ENCODE measurements around the gene RPL15.
A peak's percentile ranks its signal among the peaks of the same experiment; 100 is the strongest.

Gene RPL15

DNA sequence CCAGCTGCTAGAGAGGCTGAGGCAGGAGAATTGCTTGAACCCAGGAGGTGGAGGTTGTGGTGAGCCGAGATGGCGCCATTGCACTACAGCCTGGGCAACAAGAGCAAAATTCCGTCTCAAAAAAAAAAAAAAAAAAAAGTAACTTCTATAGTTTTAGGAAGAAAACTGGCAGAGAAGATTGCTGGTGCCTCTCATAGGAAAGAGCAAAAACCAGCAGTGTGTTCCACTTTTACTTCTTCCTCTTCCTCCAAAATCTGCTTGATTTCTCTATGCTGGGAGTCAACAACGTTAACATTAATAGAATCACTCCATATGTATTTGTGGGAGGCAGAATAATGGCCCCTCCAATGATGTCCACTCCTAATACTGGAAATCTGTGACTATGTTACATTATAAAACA, 15.6 kb downstream of the RPL15 start:
- Histone ChIP-seq H3K36me3 (ENCODE audit: insufficient read depth, low read length) (no peaks in the 10 kb centered on the region), H3K27ac (ENCODE audit: low read depth, low read length) (no peak overlapping the region), H3K9ac (ENCODE audit: low read depth, low read length) (no peak overlapping the region), H3K4me1 (ENCODE audit: insufficient read depth, low read length) (no peaks in the 10 kb centered on the region), H3K9me3 (ENCODE audit: insufficient read depth, low read depth, low read length) (no peaks in the 10 kb centered on the region), H3K4me3 (ENCODE audit: low read length) (no peak overlapping the region), H3K27me3 (ENCODE audit: insufficient read depth, low read length) (no peaks in the 10 kb centered on the region)
- WGBS, result 92% methylated on average over 3 of the region's 4 CpGs

DNA sequence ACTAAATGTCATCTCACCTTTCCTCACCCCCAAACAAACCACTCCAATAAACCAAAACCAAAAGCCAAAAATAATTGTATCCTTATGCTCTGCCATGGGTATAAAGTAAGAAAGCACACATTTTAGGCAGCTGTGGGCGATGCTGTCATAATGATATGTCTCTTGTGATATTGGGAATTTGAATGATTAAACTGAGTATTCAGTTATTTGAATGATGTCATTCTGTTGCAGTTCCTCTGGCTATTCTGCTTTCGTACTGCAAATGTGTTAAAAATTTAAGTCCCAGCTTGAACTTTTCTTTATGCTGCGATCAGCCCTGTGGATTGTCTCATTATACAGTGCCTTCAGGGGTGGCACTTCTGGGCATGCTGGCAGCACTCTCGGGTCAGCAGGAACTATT, 17.3 kb downstream of the RPL15 start:
- Histone ChIP-seq H3K36me3 (ENCODE audit: insufficient read depth, low read length) (no peaks in the 10 kb centered on the region), H3K9ac (ENCODE audit: low read depth, low read length) (no peak overlapping the region), H3K27ac (ENCODE audit: low read depth, low read length) (no peak overlapping the region), H3K4me1 (ENCODE audit: insufficient read depth, low read length) (no peaks in the 10 kb centered on the region), H3K27me3 (ENCODE audit: insufficient read depth, low read length) (no peaks in the 10 kb centered on the region), H3K9me3 (ENCODE audit: insufficient read depth, low read depth, low read length) (no peaks in the 10 kb centered on the region), H3K4me3 (ENCODE audit: low read length) (no peak overlapping the region)
- WGBS, result 71% methylated on average over 4 of the region's 4 CpGs

DNA sequence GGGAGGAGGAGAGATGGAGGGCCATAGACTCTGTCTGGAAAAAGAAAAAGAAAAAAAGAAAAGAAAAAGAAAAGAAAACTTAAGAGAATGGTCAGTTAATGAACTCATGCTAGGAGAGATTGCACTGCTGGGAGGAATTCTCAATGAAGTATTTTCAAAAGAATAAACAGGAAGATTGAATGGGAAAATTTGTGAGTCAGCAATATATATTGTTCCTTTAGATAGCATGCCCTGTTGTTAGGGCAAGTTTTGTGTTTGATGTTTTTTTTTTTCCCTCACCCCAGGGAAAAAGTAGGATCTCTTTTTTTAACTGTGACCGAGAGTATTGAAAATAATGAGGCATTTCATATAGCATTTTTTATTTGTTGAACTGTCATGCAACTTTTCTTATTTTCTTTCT, 20.4 kb downstream of the RPL15 start:
- Histone ChIP-seq H3K4me1 (ENCODE audit: insufficient read depth, low read length) (no peaks in the 10 kb centered on the region), H3K4me3 (ENCODE audit: low read length) (no peak overlapping the region), H3K36me3 (ENCODE audit: insufficient read depth, low read length) (no peaks in the 10 kb centered on the region), H3K9me3 (ENCODE audit: insufficient read depth, low read depth, low read length) (no peaks in the 10 kb centered on the region), H3K27me3 (ENCODE audit: insufficient read depth, low read length) (no peaks in the 10 kb centered on the region), H3K9ac (ENCODE audit: low read depth, low read length) (no peak overlapping the region), H3K27ac (ENCODE audit: low read depth, low read length) (no peak overlapping the region)
- WGBS, result no CpG with 5 or more reads among the region's 1 CpG

DNA sequence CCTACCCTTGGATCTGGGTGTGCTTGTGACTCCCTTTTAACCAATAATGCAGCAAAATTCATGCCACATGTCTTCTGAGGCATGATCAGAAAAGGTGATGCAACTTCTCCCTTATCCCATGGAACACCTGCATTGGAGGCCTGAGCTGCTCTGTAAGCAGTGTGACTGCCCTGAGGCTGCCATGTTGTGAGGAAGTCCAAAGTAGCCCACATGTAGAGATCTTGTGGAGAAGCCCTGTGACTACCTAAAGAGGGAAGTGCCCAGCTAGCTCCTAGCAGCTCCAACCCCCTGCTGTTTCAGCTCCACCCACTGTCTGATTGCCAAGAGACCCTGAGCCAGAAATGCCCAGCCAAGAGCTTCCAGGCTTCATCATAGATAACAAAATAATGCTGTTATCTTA, 21.8 kb downstream of the RPL15 start:
- no peaks in the 10 kb centered on the region for H3K9me3 ChIP-seq (ENCODE audit: insufficient read depth, low read depth, low read length)

DNA sequence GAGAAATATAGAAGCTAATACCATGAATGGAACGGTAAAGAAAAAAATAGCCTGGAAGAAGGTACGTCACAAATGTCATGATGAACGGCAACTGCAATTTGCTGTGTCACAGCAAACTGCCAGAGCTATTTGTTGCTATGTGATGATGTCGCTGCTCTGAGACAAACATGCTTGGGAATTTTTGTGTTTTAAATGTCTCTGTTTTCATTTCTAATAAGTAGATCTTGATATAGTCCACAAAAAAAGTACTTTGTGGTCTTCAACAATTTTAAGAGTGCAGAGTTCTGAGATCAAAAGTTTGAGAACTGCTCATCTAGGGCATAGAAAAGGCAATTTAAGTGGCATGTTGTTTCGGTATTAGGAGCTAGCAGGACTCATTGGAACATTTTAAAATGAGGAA, 23.8 kb downstream of the RPL15 start:
- Histone ChIP-seq H3K9me3 (ENCODE audit: insufficient read depth, low read depth, low read length) (no peaks in the 10 kb centered on the region), H3K36me3 (ENCODE audit: insufficient read depth, low read length) (no peaks in the 10 kb centered on the region), H3K27ac (ENCODE audit: low read depth, low read length) (no peak overlapping the region), H3K27me3 (ENCODE audit: insufficient read depth, low read length) (no peaks in the 10 kb centered on the region), H3K4me1 (ENCODE audit: insufficient read depth, low read length) (peaks cover 7% of the 10 kb centered on the region; the same call in 1 of the 2 replicates), H3K9ac (ENCODE audit: low read depth, low read length) (no peak overlapping the region), H3K4me3 (ENCODE audit: low read length) (no peak overlapping the region)
- WGBS, result 91% methylated on average over 5 of the region's 5 CpGs

More for the DNA sequence above, 21.8 kb downstream of the RPL15 start:
- Histone ChIP-seq H3K9ac (ENCODE audit: low read depth, low read length) (no peak overlapping the region), H3K4me1 (ENCODE audit: insufficient read depth, low read length) (peaks cover 1% of the 10 kb centered on the region; the same call in 1 of the 2 replicates), H3K4me3 (ENCODE audit: low read length) (no peak overlapping the region), H3K27me3 (ENCODE audit: insufficient read depth, low read length) (no peaks in the 10 kb centered on the region), H3K27ac (ENCODE audit: low read depth, low read length) (no peak overlapping the region), H3K36me3 (ENCODE audit: insufficient read depth, low read length) (no peaks in the 10 kb centered on the region)

DNA sequence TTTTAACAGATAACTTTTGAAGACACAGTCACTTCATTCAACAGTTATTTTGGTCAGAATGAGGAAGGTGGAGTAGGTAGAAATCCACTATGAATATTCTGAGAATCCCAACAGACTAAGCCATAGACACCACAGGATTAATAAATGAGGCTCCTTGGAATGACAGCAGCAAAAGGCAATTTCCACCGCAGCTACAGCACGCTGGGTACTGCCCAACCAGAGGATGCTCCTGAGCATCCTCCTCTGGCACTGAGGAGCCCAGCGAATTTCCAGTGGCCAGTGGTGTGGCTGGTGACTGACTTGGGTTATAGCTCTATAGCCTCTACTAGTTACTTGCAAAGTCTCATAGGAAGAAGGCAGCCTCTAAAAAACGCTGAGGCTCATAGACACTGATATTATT, 24.5 kb downstream of the RPL15 start:
- no peaks in the 10 kb centered on the region for H3K36me3 ChIP-seq (ENCODE audit: insufficient read depth, low read length)

DNA sequence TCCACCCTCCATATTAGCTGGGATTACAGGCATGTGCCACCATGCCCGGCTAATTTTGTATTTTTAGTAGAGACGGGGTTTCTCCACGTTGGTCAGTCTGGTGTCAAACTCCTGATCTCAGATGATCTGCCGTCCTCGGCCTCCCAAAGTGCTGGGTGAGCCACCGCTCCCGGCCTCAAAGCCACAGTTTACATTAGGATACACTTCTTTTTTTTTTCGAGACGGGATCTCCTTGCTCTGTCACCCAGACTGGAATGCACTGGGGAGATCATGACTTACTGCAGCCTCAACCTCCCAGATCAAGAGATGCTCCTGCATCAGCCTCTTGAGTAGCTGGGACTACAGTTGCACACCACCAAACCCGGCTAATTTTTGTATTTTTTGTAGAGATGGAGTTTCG, 25.6 kb downstream of the RPL15 start:
- Histone ChIP-seq H3K27ac (ENCODE audit: low read depth, low read length) (no peak overlapping the region), H3K36me3 (ENCODE audit: insufficient read depth, low read length) (no peaks in the 10 kb centered on the region), H3K9me3 (ENCODE audit: insufficient read depth, low read depth, low read length) (no peaks in the 10 kb centered on the region), H3K27me3 (ENCODE audit: insufficient read depth, low read length) (no peaks in the 10 kb centered on the region), H3K4me1 (ENCODE audit: insufficient read depth, low read length) (peaks cover 17% of the 10 kb centered on the region), H3K9ac (ENCODE audit: low read depth, low read length) (no peak overlapping the region), H3K4me3 (ENCODE audit: low read length) (no peak overlapping the region)
- 88% methylated on average over 11 of the region's 11 CpGs for WGBS

More for the DNA sequence above, 24.5 kb downstream of the RPL15 start:
- H3K27me3 ChIP-seq (ENCODE audit: insufficient read depth, low read length), result no peaks in the 10 kb centered on the region
- WGBS, result 89% methylated on average over 3 of the region's 4 CpGs
- H3K9me3 ChIP-seq (ENCODE audit: insufficient read depth, low read depth, low read length), result no peaks in the 10 kb centered on the region
- no peak overlapping the region for H3K9ac ChIP-seq (ENCODE audit: low read depth, low read length)
- H3K27ac ChIP-seq (ENCODE audit: low read depth, low read length), result no peak overlapping the region
- H3K4me1 ChIP-seq (ENCODE audit: insufficient read depth, low read length), result peaks cover 7% of the 10 kb centered on the region; the same call in 1 of the 2 replicates
- H3K4me3 ChIP-seq (ENCODE audit: low read length), result no peak overlapping the region

DNA sequence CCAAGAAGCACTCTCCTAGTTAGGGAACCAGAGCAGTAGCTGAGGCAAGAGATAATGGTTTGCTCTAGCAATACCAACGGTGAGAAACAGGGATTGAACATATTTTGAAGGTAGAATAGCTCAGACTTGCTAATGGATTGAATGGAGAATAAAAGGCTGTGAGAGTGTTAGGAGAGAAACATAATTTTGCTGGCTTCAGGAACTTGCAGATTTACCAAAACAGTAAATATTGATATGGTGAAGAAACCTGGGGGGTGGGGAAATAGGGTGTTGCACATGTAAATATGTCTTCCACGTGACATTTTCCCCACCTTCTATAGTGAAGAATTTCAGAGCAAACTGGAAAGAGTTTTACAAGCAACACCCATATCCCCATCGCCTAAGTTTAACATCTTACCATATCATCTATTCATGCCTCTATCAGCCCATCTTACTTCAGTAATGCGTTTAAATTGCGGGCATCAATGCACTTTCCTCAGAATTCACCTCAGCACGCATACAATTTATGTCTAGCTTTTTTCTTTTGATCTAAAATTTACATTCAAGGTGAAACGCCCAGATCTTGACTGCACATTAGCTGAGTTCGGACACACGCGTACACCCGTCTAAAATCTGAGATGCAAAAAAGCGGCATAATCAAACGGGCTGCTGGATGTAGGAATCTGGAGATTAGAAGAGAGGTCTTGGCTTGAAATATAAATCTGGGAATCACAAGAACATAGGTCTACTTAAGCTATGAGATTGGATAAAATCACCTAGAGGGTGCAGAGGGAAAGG, 27.3 kb downstream of the RPL15 start:
- Histone ChIP-seq H3K9ac (ENCODE audit: low read depth, low read length) (peak overlapping the region; percentile 93), H3K27me3 (ENCODE audit: insufficient read depth, low read length) (no peaks in the 10 kb centered on the region), H3K36me3 (ENCODE audit: insufficient read depth, low read length) (no peaks in the 10 kb centered on the region), H3K4me1 (ENCODE audit: insufficient read depth, low read length) (peaks cover 24% of the 10 kb centered on the region), H3K9me3 (ENCODE audit: insufficient read depth, low read depth, low read length) (no peaks in the 10 kb centered on the region), H3K27ac (ENCODE audit: low read depth, low read length) (peak overlapping the region; percentile 93; the same call in 1 of the 2 replicates), H3K4me3 (ENCODE audit: low read length) (peak overlapping the region; percentile 84)
- 5% methylated on average over 13 of the region's 13 CpGs for WGBS

DNA sequence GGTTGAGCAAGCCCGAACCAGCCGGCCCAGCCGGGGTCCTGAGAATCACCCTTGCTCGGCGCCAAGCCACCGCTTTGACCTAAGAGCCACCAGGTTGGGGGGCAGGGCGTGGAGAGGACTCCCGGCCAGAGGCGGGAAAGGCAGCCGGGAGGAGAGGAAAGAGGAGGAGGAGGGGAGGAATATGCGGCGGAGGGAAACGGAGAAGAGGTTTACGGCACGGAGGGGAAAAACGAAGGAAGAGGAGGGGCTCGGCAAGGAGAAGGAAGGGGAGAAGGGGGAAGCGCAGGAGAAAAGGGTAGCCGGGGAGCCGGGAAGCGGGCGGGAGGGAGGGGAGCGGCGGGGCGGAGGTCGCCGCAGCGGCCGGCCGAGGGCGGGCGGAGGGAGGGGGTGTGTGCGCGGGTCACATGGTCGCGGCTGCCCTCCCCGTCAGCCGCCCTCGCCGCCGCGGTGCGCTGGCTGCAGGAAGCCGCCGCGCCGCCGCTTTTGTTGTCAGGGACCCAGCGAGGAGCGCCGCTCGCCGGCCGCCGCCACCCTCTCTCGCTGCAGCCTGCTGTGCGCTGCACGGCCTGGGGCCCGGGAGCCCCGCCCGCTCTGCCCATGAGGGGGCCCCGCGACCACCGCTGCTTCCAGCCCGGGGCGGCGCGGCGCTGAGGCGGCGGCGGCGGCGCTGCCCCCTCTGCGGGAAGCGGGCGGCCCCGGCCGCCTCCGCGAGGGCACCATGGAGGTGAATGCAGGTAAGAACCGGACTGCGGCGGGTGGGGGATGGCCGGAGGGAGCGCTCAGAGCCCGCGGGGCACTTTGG, 28.1 kb downstream of the RPL15 start, which contains the start of gene NR1D2:
Gene NR1D2 (plus strand): TSS at position 426 of the 802 bp plus-strand sequence. CDS start 293 bp downstream, at position 719.
- peak within 1 kb of the TSS; percentile 97 for H3K27ac ChIP-seq (ENCODE audit: low read depth, low read length)
- peaks cover 24% of the 10 kb centered on the region for H3K4me1 ChIP-seq (ENCODE audit: insufficient read depth, low read length)
- H3K36me3 ChIP-seq (ENCODE audit: insufficient read depth, low read length), result no peaks in the 10 kb centered on the region
- H3K9me3 ChIP-seq (ENCODE audit: insufficient read depth, low read depth, low read length), result no peaks in the 10 kb centered on the region
- peak within 1 kb of the TSS; percentile 84 for H3K4me3 ChIP-seq (ENCODE audit: low read length)
- H3K27me3 ChIP-seq (ENCODE audit: insufficient read depth, low read length), result no peaks in the 10 kb centered on the region
- peak within 1 kb of the TSS; percentile 94 for H3K9ac ChIP-seq (ENCODE audit: low read depth, low read length)
- WGBS, result under 1% methylated on average over 88 of the region's 88 CpGs

DNA sequence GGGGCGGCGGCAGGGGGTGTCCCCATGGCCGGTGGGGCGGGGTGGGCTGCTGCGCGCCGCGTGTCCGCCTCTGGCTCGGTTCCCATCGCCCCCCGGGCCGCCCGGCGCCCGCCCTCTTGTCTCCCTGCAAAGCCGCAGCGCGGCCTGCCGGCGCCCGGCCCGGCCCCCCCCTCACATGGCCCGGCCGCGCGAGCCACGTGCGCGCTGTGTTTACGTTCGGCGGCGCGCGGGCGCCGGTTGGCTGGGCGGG, 28.7 kb downstream of the RPL15 start:
- Histone ChIP-seq H3K4me1 (ENCODE audit: insufficient read depth, low read length) (peaks cover 24% of the 10 kb centered on the region), H3K9me3 (ENCODE audit: insufficient read depth, low read depth, low read length) (no peaks in the 10 kb centered on the region), H3K36me3 (ENCODE audit: insufficient read depth, low read length) (no peaks in the 10 kb centered on the region), H3K27ac (ENCODE audit: low read depth, low read length) (peak overlapping the region; percentile 97; the same call in 1 of the 2 replicates), H3K4me3 (ENCODE audit: low read length) (peak overlapping the region; percentile 84), H3K9ac (ENCODE audit: low read depth, low read length) (peak overlapping the region; percentile 94), H3K27me3 (ENCODE audit: insufficient read depth, low read length) (no peaks in the 10 kb centered on the region)
- WGBS, result under 1% methylated on average over 39 of the region's 39 CpGs

DNA sequence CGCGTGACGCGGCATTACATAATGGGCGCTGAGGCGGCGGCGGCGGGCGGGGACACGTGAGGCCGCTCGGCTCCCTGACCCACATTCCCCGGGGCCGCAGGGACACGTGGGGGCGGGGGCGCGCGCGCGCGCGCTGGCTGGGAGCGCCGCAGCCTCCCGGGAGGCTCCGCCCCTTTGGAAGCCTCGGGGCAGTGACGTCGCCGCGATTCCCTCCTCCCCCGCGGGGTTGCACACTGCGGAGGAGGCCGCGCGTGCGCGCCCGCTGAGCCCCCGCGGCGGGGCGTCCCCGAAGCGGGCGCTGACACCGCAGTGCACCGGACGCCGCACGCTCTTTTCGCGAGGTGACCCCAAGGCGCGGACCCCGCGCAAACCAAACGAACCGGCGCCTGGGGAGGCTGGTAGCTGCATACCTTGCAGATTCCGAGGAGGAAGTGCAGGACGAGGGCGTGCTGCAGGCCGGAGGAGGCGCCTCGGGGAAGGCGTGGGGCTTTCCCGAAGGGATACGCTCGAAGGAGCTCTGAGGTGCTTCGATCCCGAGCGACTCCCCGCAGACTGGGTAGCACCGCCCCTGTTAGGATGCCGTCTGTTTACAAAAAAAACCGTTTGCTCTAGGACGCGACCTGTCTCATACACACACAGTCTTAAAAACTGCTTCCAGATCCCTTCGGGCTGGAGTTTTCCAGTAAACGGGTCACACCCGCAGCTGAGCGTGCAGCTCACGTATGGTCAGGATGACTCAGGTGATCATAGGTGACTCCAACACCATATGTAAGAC, 29.2 kb downstream of the RPL15 start:
- peak overlapping the region; percentile 97 for H3K27ac ChIP-seq (ENCODE audit: low read depth, low read length)
- WGBS, result under 1% methylated on average over 87 of the region's 87 CpGs
- H3K4me3 ChIP-seq (ENCODE audit: low read length), result peak overlapping the region; percentile 84
- H3K4me1 ChIP-seq (ENCODE audit: insufficient read depth, low read length), result peaks cover 24% of the 10 kb centered on the region
- H3K9me3 ChIP-seq (ENCODE audit: insufficient read depth, low read depth, low read length), result no peaks in the 10 kb centered on the region
- H3K27me3 ChIP-seq (ENCODE audit: insufficient read depth, low read length), result no peaks in the 10 kb centered on the region
- H3K36me3 ChIP-seq (ENCODE audit: insufficient read depth, low read length), result no peaks in the 10 kb centered on the region
- H3K9ac ChIP-seq (ENCODE audit: low read depth, low read length), result peak overlapping the region; percentile 90
